HepG2 (cell line): ENCODE data around the gene MAN1B1. TPM values are rescaled to one million over a fixed set of nuclear protein-coding genes. Genes with fewer than 3 reads are reported as not detected.

Experiments
- ELF3 ChIP-seq: IDR thresholded peaks from 2 replicates; pipeline ENCODE4 v1.6.1; 2016; ENCODE audit warnings: missing genetic modification reagents, missing compliant biosample characterization
- ESRRA ChIP-seq: sonication (generic); formaldehyde crosslinking; IDR thresholded peaks from 2 replicates; pipeline ENCODE4 v1.5.1; 2020; ENCODE audit warnings: mild to moderate bottlenecking, low read depth, missing genetic modification reagents
- HOXA3 ChIP-seq: sonication (generic); formaldehyde crosslinking; IDR thresholded peaks from 2 replicates; pipeline ENCODE4 v1.5.0; 2020; ENCODE audit warnings: missing genetic modification reagents
- NFE2L1 ChIP-seq: sonication (generic); formaldehyde crosslinking; IDR thresholded peaks from 2 replicates; pipeline ENCODE4 v1.4.0; 2020; ENCODE audit warnings: missing genetic modification reagents, mild to moderate bottlenecking, borderline replicate concordance
- SRSF9 ChIP-seq: fragments of 200-400 bp; formaldehyde crosslinking; IDR thresholded peaks from 2 replicates; pipeline ENCODE4 v1.6.1; 2018; ENCODE audit warnings: borderline replicate concordance, mild to moderate bottlenecking, low read depth, low read length; ENCODE audit not compliant: insufficient read depth, poor library complexity, severe bottlenecking
- ZNF441 ChIP-seq: sonication (generic); formaldehyde crosslinking; IDR thresholded peaks from 2 replicates; pipeline ENCODE4 v1.7.0; 2021; ENCODE audit warnings: missing genetic modification reagents, borderline replicate concordance
- polyA plus RNA-seq, 8 experiments: library from polyadenylated mRNA; depleted of rRNA in 3 of 8; stranded (reverse) in 7 of 8; unstranded in 1 of 8; fragments of >200 nt; fragmentation: Illumina TruSeq in 4 of 8; extraction: Trizol in 4 of 8; gene quantifications; 2 replicates each; pipeline versions ENCODE4 v1.2.1 to v1.2.3, GENCODE V29; 2011 to 2016; ENCODE audit warnings: low read depth in 4 of 8, missing spikeins in 1 of 8, mixed read lengths in 1 of 8; ENCODE audit not compliant: insufficient read depth in 1 of 8
- total RNA-seq, 5 experiments: library from RNA; depleted of rRNA; stranded (reverse); fragments of >200 nt; fragmentation: Illumina TruSeq; extraction: Trizol; gene quantifications; 2 replicates each; pipeline ENCODE4 v1.2.3, GENCODE V29; 2016; ENCODE audit warnings: low read depth in 1 of 5
- TF ChIP-seq, protein P1 (sequence below), 2 experiments: sonication (generic) in 1 of 2; formaldehyde crosslinking in 1 of 2; IDR thresholded peaks; 2 replicates each; pipeline versions ENCODE4 v1.6.1 to v1.9.0; 2014 to 2022; ENCODE audit warnings: antibody characterized with exemption in 1 of 2, borderline replicate concordance in 1 of 2, inconsistent platforms in 1 of 2, low read depth in 1 of 2, missing genetic modification reagents in 1 of 2
- TF ChIP-seq, protein P2 (sequence below): sonication (generic); formaldehyde crosslinking; conservative IDR thresholded peaks from 2 replicates; pipeline ENCODE4 v1.8.1; 2023; ENCODE audit warnings: missing genetic modification reagents
- TF ChIP-seq, protein P3 (sequence below): sonication (generic); IDR thresholded peaks from 2 replicates; pipeline ENCODE4 v1.6.1; 2016; ENCODE audit warnings: low read depth, borderline replicate concordance
- TF ChIP-seq, protein P4 (sequence below): sonication (generic); formaldehyde crosslinking; conservative IDR thresholded peaks from 2 replicates; pipeline ENCODE4 v1.4.0; 2020; ENCODE audit warnings: mild to moderate bottlenecking, missing genetic modification reagents, moderate library complexity
- TF ChIP-seq, protein P5 (sequence below): sonication (generic); formaldehyde crosslinking; IDR thresholded peaks from 2 replicates; pipeline ENCODE4 v1.5.0; 2020; ENCODE audit warnings: missing genetic modification reagents, mild to moderate bottlenecking, borderline replicate concordance
- TF ChIP-seq, protein P6 (sequence below): sonication (generic); formaldehyde crosslinking; IDR thresholded peaks from 2 replicates; pipeline ENCODE4 v1.8.0; 2022; ENCODE audit warnings: mild to moderate bottlenecking, missing genetic modification reagents, borderline replicate concordance

The MAN1B1 gene
- total and polyA plus RNA-seq, 2 of the 13 experiments (the other 11 are each of a cell fraction or from before 2014, with no cell fraction given): 48.9 to 59.5 TPM

DNA sequence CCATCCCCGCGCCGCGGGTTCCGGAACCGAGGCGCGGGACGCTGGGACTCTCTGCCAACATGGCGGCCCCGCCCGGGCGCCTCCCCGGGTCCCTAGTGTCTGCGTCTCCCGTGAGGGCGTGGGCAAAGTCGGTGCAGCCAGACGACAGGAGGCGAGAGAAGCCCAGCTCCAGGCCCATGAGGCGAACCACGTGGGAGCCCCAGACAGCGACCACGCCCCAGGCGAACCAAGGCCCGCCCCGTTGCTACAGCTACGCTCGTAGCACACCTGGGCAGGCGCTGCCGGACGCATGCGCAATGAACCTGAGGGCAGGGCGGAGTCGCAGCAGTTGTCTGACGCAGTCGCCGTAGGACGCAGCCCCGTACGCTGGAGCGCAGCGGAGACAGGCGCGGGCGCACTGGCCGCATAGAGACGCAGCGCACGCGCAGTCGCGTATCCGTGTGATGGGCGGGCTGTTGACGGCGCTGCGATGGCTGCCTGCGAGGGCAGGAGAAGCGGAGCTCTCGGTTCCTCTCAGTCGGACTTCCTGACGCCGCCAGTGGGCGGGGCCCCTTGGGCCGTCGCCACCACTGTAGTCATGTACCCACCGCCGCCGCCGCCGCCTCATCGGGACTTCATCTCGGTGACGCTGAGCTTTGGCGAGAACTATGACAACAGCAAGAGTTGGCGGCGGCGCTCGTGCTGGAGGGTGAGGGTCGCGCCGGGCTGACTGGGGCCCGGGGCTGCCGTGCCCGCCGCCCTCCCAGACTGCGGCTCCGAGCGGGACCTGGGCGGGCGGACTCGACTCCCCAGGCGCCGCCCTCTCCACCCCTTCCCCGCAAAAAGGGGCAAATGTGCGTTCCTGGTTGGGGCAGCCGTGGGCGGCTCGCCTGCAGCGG is at the start of gene MAN1B1 (continued):
- TF ChIP-seq, protein P1, sequence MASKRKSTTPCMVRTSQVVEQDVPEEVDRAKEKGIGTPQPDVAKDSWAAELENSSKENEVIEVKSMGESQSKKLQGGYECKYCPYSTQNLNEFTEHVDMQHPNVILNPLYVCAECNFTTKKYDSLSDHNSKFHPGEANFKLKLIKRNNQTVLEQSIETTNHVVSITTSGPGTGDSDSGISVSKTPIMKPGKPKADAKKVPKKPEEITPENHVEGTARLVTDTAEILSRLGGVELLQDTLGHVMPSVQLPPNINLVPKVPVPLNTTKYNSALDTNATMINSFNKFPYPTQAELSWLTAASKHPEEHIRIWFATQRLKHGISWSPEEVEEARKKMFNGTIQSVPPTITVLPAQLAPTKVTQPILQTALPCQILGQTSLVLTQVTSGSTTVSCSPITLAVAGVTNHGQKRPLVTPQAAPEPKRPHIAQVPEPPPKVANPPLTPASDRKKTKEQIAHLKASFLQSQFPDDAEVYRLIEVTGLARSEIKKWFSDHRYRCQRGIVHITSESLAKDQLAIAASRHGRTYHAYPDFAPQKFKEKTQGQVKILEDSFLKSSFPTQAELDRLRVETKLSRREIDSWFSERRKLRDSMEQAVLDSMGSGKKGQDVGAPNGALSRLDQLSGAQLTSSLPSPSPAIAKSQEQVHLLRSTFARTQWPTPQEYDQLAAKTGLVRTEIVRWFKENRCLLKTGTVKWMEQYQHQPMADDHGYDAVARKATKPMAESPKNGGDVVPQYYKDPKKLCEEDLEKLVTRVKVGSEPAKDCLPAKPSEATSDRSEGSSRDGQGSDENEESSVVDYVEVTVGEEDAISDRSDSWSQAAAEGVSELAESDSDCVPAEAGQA (IDR thresholded peaks at IDR 0.05; ENCODE audit: low read depth): peak; percentile 72; the same call in 1 of the 2 replicates
- TF ChIP-seq, protein P1 (CRISPR knock-in tag; IDR thresholded peaks at IDR 0.05; ENCODE audit: borderline replicate concordance): no peak
- TF ChIP-seq, protein P2, sequence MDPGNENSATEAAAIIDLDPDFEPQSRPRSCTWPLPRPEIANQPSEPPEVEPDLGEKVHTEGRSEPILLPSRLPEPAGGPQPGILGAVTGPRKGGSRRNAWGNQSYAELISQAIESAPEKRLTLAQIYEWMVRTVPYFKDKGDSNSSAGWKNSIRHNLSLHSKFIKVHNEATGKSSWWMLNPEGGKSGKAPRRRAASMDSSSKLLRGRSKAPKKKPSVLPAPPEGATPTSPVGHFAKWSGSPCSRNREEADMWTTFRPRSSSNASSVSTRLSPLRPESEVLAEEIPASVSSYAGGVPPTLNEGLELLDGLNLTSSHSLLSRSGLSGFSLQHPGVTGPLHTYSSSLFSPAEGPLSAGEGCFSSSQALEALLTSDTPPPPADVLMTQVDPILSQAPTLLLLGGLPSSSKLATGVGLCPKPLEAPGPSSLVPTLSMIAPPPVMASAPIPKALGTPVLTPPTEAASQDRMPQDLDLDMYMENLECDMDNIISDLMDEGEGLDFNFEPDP: no peak
- TF ChIP-seq, protein P3, sequence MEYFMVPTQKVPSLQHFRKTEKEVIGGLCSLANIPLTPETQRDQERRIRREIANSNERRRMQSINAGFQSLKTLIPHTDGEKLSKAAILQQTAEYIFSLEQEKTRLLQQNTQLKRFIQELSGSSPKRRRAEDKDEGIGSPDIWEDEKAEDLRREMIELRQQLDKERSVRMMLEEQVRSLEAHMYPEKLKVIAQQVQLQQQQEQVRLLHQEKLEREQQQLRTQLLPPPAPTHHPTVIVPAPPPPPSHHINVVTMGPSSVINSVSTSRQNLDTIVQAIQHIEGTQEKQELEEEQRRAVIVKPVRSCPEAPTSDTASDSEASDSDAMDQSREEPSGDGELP: peak; percentile 63; the same call in 1 of the 2 replicates
- TF ChIP-seq, protein P4, sequence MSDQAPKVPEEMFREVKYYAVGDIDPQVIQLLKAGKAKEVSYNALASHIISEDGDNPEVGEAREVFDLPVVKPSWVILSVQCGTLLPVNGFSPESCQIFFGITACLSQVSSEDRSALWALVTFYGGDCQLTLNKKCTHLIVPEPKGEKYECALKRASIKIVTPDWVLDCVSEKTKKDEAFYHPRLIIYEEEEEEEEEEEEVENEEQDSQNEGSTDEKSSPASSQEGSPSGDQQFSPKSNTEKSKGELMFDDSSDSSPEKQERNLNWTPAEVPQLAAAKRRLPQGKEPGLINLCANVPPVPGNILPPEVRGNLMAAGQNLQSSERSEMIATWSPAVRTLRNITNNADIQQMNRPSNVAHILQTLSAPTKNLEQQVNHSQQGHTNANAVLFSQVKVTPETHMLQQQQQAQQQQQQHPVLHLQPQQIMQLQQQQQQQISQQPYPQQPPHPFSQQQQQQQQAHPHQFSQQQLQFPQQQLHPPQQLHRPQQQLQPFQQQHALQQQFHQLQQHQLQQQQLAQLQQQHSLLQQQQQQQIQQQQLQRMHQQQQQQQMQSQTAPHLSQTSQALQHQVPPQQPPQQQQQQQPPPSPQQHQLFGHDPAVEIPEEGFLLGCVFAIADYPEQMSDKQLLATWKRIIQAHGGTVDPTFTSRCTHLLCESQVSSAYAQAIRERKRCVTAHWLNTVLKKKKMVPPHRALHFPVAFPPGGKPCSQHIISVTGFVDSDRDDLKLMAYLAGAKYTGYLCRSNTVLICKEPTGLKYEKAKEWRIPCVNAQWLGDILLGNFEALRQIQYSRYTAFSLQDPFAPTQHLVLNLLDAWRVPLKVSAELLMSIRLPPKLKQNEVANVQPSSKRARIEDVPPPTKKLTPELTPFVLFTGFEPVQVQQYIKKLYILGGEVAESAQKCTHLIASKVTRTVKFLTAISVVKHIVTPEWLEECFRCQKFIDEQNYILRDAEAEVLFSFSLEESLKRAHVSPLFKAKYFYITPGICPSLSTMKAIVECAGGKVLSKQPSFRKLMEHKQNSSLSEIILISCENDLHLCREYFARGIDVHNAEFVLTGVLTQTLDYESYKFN (CRISPR knock-in tag): peak; percentile 26; the same call in 1 of the 2 replicates
- TF ChIP-seq ELF3 (peak; percentile 55; the same call in 1 of the 2 replicates), NFE2L1 (CRISPR knock-in tag) (no peak), HOXA3 (CRISPR knock-in tag) (peak; percentile 85), SRSF9 (no peak), ESRRA (CRISPR knock-in tag) (peak; percentile 26), ZNF441 (CRISPR knock-in tag) (peak; percentile 97)
- TF ChIP-seq, protein P5, sequence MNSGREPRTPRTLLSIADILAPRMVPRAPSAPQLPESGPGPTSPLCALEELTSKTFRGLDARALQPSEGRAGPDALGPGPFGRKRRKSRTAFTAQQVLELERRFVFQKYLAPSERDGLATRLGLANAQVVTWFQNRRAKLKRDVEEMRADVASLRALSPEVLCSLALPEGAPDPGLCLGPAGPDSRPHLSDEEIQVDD (CRISPR knock-in tag): no peak
- TF ChIP-seq, protein P6, sequence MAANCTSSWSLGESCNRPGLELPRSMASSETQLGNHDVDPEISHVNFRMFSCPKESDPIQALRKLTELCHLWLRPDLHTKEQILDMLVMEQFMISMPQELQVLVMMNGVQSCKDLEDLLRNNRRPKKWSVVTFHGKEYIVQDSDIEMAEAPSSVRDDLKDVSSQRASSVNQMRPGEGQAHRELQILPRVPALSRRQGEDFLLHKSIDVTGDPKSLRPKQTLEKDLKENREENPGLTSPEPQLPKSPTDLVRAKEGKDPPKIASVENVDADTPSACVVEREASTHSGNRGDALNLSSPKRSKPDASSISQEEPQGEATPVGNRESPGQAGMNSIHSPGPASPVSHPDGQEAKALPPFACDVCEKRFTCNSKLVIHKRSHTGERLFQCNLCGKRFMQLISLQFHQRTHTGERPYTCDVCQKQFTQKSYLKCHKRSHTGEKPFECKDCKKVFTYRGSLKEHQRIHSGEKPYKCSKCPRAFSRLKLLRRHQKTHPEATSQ (CRISPR knock-in tag): no peak
